IPS DF 6.9 (cell line): ENCODE results near the gene GALNT18.

Experiments used
- DNase-seq: peaks from one replicate; pipeline ENCODE4 v3.0.0-alpha.2; 2013; ENCODE audit warnings: low read depth, low spot score
- H3K27ac ChIP-seq: one replicate; pipeline ENCODE4 v1.5.1; 2013; ENCODE audit warnings: low read length, control low read depth
- H3K27me3 ChIP-seq: 2 replicates; pipeline ENCODE4 v1.6.1; 2013; ENCODE audit warnings: mild to moderate bottlenecking, low read length; ENCODE audit not compliant: control insufficient read depth, insufficient read depth
- H3K36me3 ChIP-seq: 2 replicates; pipeline ENCODE4 v1.6.1; 2013; ENCODE audit warnings: low read length; ENCODE audit not compliant: control insufficient read depth, insufficient read depth
- H3K4me1 ChIP-seq: 2 replicates; pipeline ENCODE4 v1.6.1; 2013; ENCODE audit warnings: low read length; ENCODE audit not compliant: control insufficient read depth, insufficient read depth
- H3K4me3 ChIP-seq: 2 replicates; pipeline ENCODE4 v1.5.1; 2013; ENCODE audit warnings: mild to moderate bottlenecking, low read length
- H3K9me3 ChIP-seq: 2 replicates; pipeline ENCODE4 v1.6.1; 2013; ENCODE audit warnings: low read length, inconsistent platforms; ENCODE audit not compliant: control insufficient read depth, insufficient read depth
- WGBS: extraction: QIAGEN DNeasy Blood & Tissue Kit; methylation state at CpG from one replicate; pipeline ENCODE4 v1.1.7; 2013; ENCODE audit warnings: mixed read lengths, missing lambda C conversion rate; ENCODE audit not compliant: insufficient read length, insufficient coverage; 5-methylcytosine and 5-hydroxymethylcytosine counted together

Gene GALNT18

GRCh38 chr11:11227296-11228085 is 394.3 kb downstream of the GALNT18 start:
- Histone ChIP-seq H3K36me3 (no peaks in the 10 kb centered on the region), H3K27me3 (no peaks in the 10 kb centered on the region), H3K4me3 (no peak overlapping the region), H3K4me1 (no peaks in the 10 kb centered on the region), H3K27ac (no peak overlapping the region), H3K9me3 (no peaks in the 10 kb centered on the region)
- DNase-seq: no peak
- no CpG with 5 or more reads among the region's 8 CpGs for WGBS
